Left renal cortex interstitium (tissue), 4 donors: Measurements from ENCODE around the gene ITGAX. TPM values are rescaled to one million over a fixed set of nuclear protein-coding genes. Genes with fewer than 3 reads are reported as not detected.

ENCODE experiments used
- DNase-seq, 4 donors: peaks; one replicate each; pipeline ENCODE4 v3.0.0-alpha.2; 2013; ENCODE audit warnings: low read depth in 4 of 4, low spot score in 2 of 4, missing footprints in 1 of 4
- polyA plus RNA-seq, 4 donors: library from polyadenylated mRNA; unstranded; fragments of 120-200 nt; gene quantifications; one replicate each; pipeline ENCODE4 v1.2.1, GENCODE V29; 2013; ENCODE audit not compliant: insufficient read length in 4 of 4

Gene ITGAX
- polyA plus RNA-seq, 4 donors = 0.30 to 1.3 (median 0.55) TPM

DNA sequence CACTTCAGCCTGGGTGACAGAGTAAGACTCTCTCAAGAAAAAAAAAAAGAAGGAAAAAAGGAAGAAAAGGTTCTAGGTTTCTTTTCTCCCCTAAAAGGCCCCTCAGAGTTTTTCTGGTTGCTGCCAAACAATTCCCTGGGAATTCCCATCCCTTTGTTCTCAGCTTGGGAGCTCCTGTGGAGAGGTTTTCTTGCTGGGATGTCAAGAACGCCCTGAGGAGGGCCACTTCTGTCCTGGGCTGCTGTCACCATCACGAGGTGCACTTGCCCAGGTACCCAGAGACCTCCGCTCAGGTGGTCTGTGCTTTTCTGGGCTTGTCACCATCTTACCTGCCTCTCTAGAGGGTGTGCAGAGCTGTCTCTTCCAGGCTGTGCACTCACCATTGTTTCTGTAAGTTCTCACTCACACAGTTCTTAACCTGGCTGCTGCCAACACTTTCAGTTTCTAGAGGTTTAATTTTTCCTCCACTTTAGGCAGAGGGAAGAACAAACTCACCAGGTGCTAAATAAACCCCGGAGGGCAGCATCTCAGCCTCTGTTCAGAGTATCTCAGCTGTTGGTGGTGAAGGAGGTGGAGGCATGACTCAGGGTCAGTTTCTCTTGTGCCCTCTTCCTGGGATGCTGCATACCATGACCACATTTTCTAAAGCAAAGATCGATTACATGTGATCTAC is 75.5 kb downstream of the ITGAX start:
- DNase-seq = no peak

Other genes with a start within 250 kb of the ITGAX start
- gene BCKDK, start 246.8 kb upstream of the ITGAX start, polyA plus RNA-seq = 10 to 100 TPM; 34.5 to 48.8 (median 41.0) TPM
- gene KAT8, start 237.5 kb upstream of the ITGAX start, polyA plus RNA-seq = 10 to 100 TPM; 56.6 to 86.1 (median 70.4) TPM
- gene PRSS8, start 219.4 kb upstream of the ITGAX start, polyA plus RNA-seq = 10 to 100 TPM; 53.9 to 77.2 (median 67.5) TPM
- 1 to 10 TPM in 3 of 4 donors, under 1 TPM in 1; 0.92 to 1.7 (median 1.3) TPM for gene PRSS36, start 205.1 kb upstream of the ITGAX start, polyA plus RNA-seq
- gene FUS, start 175.0 kb upstream of the ITGAX start, polyA plus RNA-seq = 100 to 1,000 TPM; 571 to 934 (median 698) TPM
- gene PYCARD, start 152.4 kb upstream of the ITGAX start, polyA plus RNA-seq = 10 to 100 TPM in 2 of 4 donors, 1 to 10 TPM in 2; 7.5 to 17.9 (median 10.9) TPM
- under 1 TPM; 0.05 to 0.17 (median 0.09) TPM for gene TRIM72, start 141.1 kb upstream of the ITGAX start, polyA plus RNA-seq
- not detected for gene PYDC1, start 138.0 kb upstream of the ITGAX start, polyA plus RNA-seq
- gene ITGAM, start 95.2 kb upstream of the ITGAX start, polyA plus RNA-seq = 1 to 10 TPM; 1.5 to 3.2 (median 2.6) TPM
- gene ITGAD, start 38.2 kb downstream of the ITGAX start, polyA plus RNA-seq = under 1 TPM; 0.06 to 0.43 (median 0.21) TPM
- gene COX6A2, start 73.2 kb downstream of the ITGAX start, polyA plus RNA-seq = 1 to 10 TPM in 2 of 4 donors, under 1 TPM in 2; 0.59 to 1.6 (median 1.2) TPM
- 1 to 10 TPM; 3.1 to 3.5 (median 3.5) TPM for gene ZNF843, start 87.6 kb downstream of the ITGAX start, polyA plus RNA-seq
- 10 to 100 TPM in 3 of 4 donors, 1 to 10 TPM in 1; 9.5 to 17.5 (median 14.8) TPM for gene ARMC5, start 104.3 kb downstream of the ITGAX start, polyA plus RNA-seq
- gene TGFB1I1, start 117.0 kb downstream of the ITGAX start, polyA plus RNA-seq = 10 to 100 TPM; 36.1 to 57.8 (median 49.3) TPM
- gene SLC5A2, start 127.9 kb downstream of the ITGAX start, polyA plus RNA-seq = 10 to 100 TPM; 37.3 to 72.3 (median 54.2) TPM
- 100 to 1,000 TPM in 1 of 4 donors, 10 to 100 TPM in 3; 70.2 to 103 (median 87.8) TPM for gene RUSF1, start 153.2 kb downstream of the ITGAX start, polyA plus RNA-seq
- gene AHSP, start 172.7 kb downstream of the ITGAX start, polyA plus RNA-seq = 10 to 100 TPM in 1 of 4 donors, 1 to 10 TPM in 3; 3.9 to 29.0 (median 6.7) TPM